GM12892 (cell line): ENCODE results near the gene KRTAP5-3.
A peak's percentile ranks its signal among the peaks of the same experiment; 100 is the strongest.

Experiments used
- DNase-seq: peaks from one replicate; pipeline ENCODE4 v3.0.0; 2011; ENCODE audit not compliant: insufficient read length
- FAIRE-seq: peaks from 2 replicates; lab custom pipeline; 2011; peaks lifted over from hg19 to GRCh38; lab: Jason Lieb, UNC
- POLR2A ChIP-seq: IDR thresholded peaks from 2 replicates; pipeline ENCODE4 v1.6.1; 2011; ENCODE audit warnings: low read depth, low read length, control low read depth
- POLR2AphosphoS5 ChIP-seq: IDR thresholded peaks from 2 replicates; pipeline ENCODE4 v1.6.1; 2011; ENCODE audit warnings: low read depth, low read length, control low read depth
- TAF1 ChIP-seq: IDR thresholded peaks from 2 replicates; pipeline ENCODE4 v1.6.1; 2011; ENCODE audit warnings: low read depth, mild to moderate bottlenecking, control low read depth, low read length, borderline replicate concordance

KRTAP5-3 gene

GRCh38 chr11:1570531-1570895 lies 37.8 kb downstream of the KRTAP5-3 start:
- TF ChIP-seq TAF1 (no peak), POLR2A (no peak), POLR2AphosphoS5 (no peak)
- no peak for FAIRE-seq
- no peak for DNase-seq

GRCh38 chr11:1570001-1570453 lies 38.2 kb downstream of the KRTAP5-3 start:
- FAIRE-seq (no peak), DNase-seq (no peak)
- no peak for TF ChIP-seq POLR2AphosphoS5
- TF ChIP-seq POLR2A: no peak
- no peak for TF ChIP-seq TAF1

- no peak for DNase-seq
- FAIRE-seq: no peak
- no peak for TF ChIP-seq POLR2A
- TF ChIP-seq TAF1: no peak
- no peak for TF ChIP-seq POLR2AphosphoS5
Measured at GRCh38 chr11:1569251-1569780, 38.9 kb downstream of the KRTAP5-3 start.

- DNase-seq: no peak
- TF ChIP-seq POLR2AphosphoS5 (no peak), TAF1 (no peak), POLR2A (no peak)
- no peak for FAIRE-seq
Measured at GRCh38 chr11:1568441-1568911, 39.8 kb downstream of the KRTAP5-3 start.

- DNase-seq (no peak), FAIRE-seq (no peak)
- TF ChIP-seq POLR2AphosphoS5 (no peak), TAF1 (no peak), POLR2A (no peak)
Measured at GRCh38 chr11:1567721-1568100, 40.6 kb downstream of the KRTAP5-3 start.

- DNase-seq (no peak), FAIRE-seq (no peak)
- TF ChIP-seq POLR2AphosphoS5 (no peak), POLR2A (no peak), TAF1 (no peak)
Measured at GRCh38 chr11:1567052-1567720, 41.1 kb downstream of the KRTAP5-3 start.

- DNase-seq (peak; percentile 25), FAIRE-seq (no peak)
- no peak for TF ChIP-seq POLR2A
Measured at GRCh38 chr11:1566381-1567051, 41.7 kb downstream of the KRTAP5-3 start.

- no peak for FAIRE-seq
- TF ChIP-seq TAF1: no peak
- no peak for TF ChIP-seq POLR2A
- TF ChIP-seq POLR2AphosphoS5: no peak
- DNase-seq: no peak
Measured at GRCh38 chr11:1565904-1566247, 42.4 kb downstream of the KRTAP5-3 start.

- FAIRE-seq (no peak), DNase-seq (peak; percentile 23)
Measured at GRCh38 chr11:1565173-1565903, 42.9 kb downstream of the KRTAP5-3 start.

GRCh38 chr11:1564535-1565172 lies 43.6 kb downstream of the KRTAP5-3 start:
- DNase-seq: no peak
- FAIRE-seq: no peak
- no peak for TF ChIP-seq POLR2AphosphoS5
- no peak for TF ChIP-seq TAF1
- TF ChIP-seq POLR2A: no peak

More at GRCh38 chr11:1565173-1565903, 42.9 kb downstream of the KRTAP5-3 start:
- TF ChIP-seq POLR2A (no peak), TAF1 (no peak), POLR2AphosphoS5 (no peak)

GRCh38 chr11:1563697-1564534 lies 44.3 kb downstream of the KRTAP5-3 start:
- FAIRE-seq: no peak
- TF ChIP-seq TAF1 (no peak), POLR2AphosphoS5 (no peak), POLR2A (no peak)
- DNase-seq: peak; percentile 26
